Left colon (tissue), 2 donors: ENCODE data around the gene PACS2. TPM values are rescaled to one million over a fixed set of nuclear protein-coding genes. Genes with fewer than 3 reads are reported as not detected.
"Not testable (repeated sequence)": the region's sequence is repeated elsewhere in the genome, so short reads cannot be mapped to it uniquely, and the experiment has no call there.

Experiments
- ATAC-seq: fragments of 200-7000 bp; cut with Tn5 transposase; one replicate; pipeline ENCODE4 v1.9.1; 2020; ENCODE audit warnings: mild to moderate bottlenecking, moderate library complexity
- DNase-seq, 2 donors: peaks; one replicate each; pipeline ENCODE4 v3.0.0-alpha.2; 2020
- intact Hi-C, 2 donors: fragments of 100-400 bp; cut with DNase I in 1 of 2; cut with micrococcal nuclease in 1 of 2; formaldehyde crosslinking; loops; one replicate each; pipeline versions ENCODE4 v1.11.2 to v1.14.0; 2022; cut with DNase I, micrococcal nuclease
- total RNA-seq, 2 donors: library from RNA; stranded (reverse); fragmentation: NEBNext Ultra II Directional; extraction: Animal tissue kit (Norgen Biotek cat#: 25700); gene quantifications; one replicate each; pipeline ENCODE4 v1.2.1, GENCODE V29; 2021
- donor health status: DM: no; HTN: no; CAD: no.
- donor health status: DM: yes; HTN: yes; CAD: no.

The PACS2 gene
- total RNA-seq, 2 donors from 2014 or later: 54.8 to 67.5 TPM

GRCh38 chr14:105326891-105327694, 12.5 kb downstream of the PACS2 start:
- ATAC-seq: no peak
- intact Hi-C loops: no loop called here
- no peak for DNase-seq

- intact Hi-C loops, ATAC-seq: not testable (repeated sequence)
These were observed 13.1 kb downstream of the PACS2 start for GRCh38 chr14:105327695-105328045.

DNA sequence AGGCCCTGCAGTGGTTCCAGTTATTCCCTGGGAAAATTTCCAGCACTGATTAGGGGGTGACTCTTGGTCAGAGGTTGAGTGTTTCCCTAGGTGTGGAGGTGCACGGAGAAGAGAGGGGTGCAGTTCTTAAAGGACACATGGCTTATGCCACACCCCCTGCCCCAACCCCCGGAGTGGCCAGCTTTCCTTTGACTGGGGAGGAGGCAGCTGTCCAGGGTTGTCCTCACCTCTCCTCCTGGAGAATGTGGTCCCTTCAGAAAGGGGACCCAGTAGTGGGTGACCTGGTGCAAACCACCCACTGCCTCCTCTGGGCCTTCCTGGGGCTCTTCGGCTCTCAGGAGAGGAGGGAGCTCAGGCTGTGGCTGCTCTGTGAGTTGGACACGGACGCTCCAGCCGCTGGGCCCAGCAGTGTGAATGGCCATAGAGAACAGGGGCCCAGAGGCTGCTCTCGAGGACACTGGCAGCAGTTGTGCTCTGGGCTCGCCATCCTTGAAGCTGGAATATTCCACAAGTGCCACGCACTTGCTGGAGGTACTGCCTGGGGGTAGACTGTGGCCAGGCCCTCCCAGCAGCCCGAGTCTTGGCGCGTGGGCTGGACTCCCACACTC, 13.6 kb downstream of the PACS2 start:
- intact Hi-C loops: no loop called here

More at GRCh38 chr14:105327695-105328045, 13.1 kb downstream of the PACS2 start:
- not testable (repeated sequence) for DNase-seq

GRCh38 chr14:105328678-105329390, 14.3 kb downstream of the PACS2 start:
- ATAC-seq (no peak), DNase-seq (no peak)
- intact Hi-C loops: no loop called here

More for the DNA sequence above, 13.6 kb downstream of the PACS2 start:
- ATAC-seq (no peak), DNase-seq (no peak)

GRCh38 chr14:105329411-105330150, 15.0 kb downstream of the PACS2 start:
- intact Hi-C loops: no loop called here
- ATAC-seq: no peak
- DNase-seq: no peak

DNA sequence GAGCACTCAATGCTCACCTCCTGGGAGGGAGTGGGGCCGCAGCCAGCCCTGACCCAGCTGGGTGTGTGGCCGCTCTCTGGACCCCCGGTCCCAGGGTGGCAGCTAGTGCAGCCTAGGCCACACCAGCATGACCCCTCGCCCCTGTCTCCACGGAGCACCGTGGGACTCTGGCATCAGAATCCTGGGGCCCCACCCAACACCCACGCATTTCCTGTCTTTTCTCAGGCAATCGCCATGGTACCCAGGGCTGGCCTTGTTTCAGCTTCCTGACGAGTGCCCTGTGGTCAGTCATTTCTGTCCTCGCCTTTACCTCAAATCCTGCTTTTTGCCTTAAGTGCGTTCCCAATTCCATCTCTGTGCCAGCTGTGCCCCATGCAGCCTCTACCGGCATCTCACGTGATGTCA, 15.9 kb downstream of the PACS2 start:
- intact Hi-C loops: no loop called here
- DNase-seq (no peak), ATAC-seq (no peak)

GRCh38 chr14:105331575-105332349, 17.2 kb downstream of the PACS2 start:
- DNase-seq (no peak), ATAC-seq (no peak)
- intact Hi-C loops: no loop called here

DNA sequence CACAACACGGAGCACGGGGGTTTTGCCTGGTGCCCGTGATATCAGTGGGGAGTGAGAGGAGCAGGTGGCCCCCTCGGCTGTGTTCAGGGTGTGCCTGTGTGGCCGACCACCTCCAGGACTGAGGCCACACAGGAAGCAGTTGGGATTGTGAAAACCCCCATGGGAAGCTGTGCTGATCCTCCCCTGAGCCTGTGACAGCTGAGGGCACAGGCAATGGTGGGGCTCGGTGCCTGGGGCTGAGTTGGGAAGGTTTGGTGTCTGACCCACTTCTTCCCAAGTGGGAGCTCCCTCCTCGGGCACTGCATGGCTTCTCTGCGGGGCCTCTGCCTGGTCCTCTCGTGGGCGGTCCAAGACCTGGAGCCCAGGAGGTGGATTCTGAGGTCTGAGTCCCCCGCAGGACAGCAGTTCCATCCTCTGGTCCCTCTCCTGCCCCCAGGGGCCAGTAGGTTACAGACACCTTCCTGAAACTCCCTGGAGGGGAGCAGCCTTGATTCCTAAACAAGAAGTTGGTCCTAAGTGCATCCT, 17.9 kb downstream of the PACS2 start:
- no peak for DNase-seq
- no peak for ATAC-seq
- intact Hi-C loops: no loop called here

GRCh38 chr14:105333020-105333490, 18.5 kb downstream of the PACS2 start:
- DNase-seq (no peak), ATAC-seq (peak; percentile 15)
- intact Hi-C loops: no loop called here

DNA sequence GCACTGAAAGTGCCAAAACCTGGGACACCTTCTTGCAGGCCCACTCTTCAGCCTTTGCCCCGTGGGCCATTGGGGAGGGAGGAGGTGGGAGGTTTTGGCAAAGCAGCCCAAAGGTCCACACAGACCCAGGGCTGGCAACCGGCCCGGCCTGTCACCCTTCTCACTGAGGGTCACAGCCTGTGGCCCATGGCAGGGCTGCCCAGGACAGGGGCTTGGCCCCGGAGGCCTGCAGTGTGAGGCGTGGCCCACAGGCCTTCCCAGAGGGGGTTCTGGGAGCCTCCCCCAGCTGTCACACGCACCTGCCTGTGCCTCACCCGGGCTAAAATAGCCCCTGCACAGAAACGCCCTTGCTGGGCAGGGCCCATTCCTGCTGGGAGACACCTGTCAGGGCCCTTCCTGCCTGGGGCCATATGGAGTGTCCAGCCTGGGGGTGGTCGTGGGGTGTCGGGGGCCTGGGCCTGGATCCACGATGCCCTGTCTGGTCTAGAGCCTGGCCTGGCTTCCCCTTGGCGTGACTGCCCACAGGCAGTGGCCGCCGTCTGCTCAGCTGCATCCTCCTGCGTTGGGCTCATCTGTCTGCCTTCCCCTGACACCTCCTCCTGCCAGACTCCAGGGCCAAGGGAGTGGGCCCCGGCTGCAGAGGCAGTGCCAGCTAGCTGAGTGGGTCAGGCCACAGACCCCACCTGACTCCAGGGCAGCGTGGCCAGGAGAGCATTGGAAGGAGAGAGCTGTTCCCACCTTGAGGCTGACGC, 19.2 kb downstream of the PACS2 start:
- intact Hi-C loops: no loop called here
- ATAC-seq (peak; percentile 26), DNase-seq (no peak)

GRCh38 chr14:105334383-105335230, 20.1 kb downstream of the PACS2 start:
- intact Hi-C loops: no loop called here
- no peak for ATAC-seq

DNA sequence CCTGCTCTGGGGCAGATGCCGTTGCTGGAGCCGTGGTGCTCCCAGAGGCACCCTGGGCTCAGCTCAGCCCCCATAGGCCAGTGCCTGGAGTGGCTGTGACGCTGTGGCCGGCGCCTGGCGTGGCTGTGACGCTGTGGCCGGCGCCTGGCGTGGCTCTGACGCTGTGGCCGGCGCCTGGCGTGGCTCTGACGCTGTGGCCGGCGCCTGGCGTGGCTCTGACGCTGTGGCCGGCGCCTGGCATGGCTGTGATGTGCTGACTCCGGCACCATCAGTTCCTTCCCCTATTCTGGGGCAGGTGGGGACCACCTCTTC, 20.6 kb downstream of the PACS2 start:
- intact Hi-C loops, ATAC-seq, DNase-seq: not testable (repeated sequence)

More at GRCh38 chr14:105334383-105335230, 20.1 kb downstream of the PACS2 start:
- DNase-seq: no peak

DNA sequence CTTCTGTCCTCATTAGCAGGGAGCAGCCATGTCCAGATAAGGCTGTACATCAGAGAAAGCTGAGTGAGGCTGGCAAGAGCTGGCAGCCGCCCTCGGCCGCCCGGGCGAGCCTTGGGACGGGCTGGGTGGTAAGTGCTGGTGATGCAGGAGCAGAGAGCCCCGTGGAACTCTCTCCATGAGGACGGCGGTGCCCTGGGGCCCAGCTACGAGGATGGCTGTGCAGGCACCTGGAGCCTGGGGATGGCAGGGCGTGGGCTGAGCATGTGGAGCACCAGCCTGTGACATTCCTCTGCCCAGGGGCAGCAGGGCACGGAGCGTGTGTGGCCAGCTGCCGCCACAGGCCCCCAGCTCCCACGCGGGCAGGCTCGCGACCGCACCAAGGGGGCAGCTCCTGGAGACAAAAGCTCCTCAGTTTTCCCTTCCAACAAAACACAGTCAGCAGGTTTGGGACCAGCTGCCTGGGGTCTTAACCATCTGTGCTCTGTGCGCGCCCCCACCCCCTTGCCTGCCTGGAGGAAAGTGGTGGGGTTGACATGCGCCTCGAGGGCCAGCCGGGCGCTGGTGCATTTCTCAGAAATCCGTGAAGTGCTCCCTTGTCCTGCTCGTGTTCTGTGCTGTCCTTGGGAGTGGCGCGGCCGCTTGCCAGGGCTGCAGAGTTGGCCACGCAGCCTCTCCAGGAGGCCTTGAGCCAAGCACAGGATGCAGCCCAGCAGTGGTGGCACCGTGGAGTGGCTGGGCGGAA, 21.4 kb downstream of the PACS2 start:
- ATAC-seq: no peak
- intact Hi-C loops: no loop called here
- DNase-seq: no peak

DNA sequence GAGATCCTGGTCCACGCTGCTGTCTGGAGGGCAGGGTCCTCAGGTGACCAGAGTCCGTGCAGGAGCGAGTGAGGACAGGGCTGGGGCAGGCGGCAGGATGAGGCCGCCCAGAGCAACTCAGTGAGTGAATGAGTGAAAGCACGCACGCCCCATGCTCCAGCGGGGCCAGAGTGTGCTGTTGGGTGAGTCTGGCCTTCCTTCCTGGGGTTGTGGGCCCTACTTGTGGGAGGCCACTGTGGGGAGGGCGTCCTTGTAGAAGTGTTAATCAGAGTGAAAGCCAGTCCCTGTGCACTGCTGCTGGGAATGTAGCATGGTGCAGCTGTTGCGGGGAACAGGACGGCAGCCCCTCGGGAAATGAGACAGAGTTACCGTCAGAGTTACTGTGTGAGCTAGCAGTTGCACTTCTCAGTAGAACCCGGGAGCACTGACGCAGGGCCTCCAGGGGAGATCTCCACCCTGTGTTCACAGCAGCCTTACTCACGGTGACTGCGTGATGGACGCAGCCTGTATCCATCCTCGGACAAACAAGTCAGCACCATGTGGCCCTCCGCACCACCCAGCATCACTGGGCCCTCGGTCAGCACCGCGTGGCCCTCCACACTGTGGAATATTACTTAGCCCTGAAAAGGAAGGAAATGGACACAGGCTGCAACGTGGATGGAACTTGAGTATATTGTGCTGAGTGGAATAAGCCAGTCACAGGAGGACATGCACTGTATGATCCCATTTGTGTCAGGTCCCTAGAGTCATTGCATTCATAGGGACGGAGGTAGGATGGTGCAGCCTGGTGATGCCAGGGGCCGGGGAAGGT, 22.1 kb downstream of the PACS2 start:
- intact Hi-C loops: no loop called here
- DNase-seq (no peak), ATAC-seq (no peak)

DNA sequence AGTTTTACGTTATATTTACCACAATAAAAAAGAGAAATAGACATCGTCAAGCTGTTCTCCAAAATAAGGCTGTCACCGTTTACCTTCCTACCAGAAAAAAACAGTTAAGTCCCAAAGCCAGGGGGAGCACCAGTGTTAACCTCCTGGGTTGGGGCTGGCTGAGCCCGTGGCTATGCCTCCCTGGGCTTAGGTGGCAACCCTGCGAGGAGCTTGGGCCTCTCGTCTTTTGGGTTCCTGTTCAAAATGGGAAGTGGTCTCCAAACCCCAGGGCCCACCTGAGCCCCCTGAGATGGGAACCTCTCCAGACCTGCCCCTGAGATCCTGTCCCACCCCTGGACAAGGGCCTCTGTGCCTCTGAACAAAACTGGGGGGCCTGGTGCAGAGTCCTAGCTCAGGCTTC, 22.9 kb downstream of the PACS2 start:
- DNase-seq (no peak), ATAC-seq (no peak)
- intact Hi-C loops: no loop called here
